Body of pancreas (tissue), 4 donors: Measurements from ENCODE around the gene PDLIM4.

Source experiments
- POLR2A ChIP-seq, 3 donors: fragments of 450-650 bp; IDR thresholded peaks; one replicate each; pipeline ENCODE4 v1.6.1; 2016; ENCODE audit warnings: antibody characterized with exemption in 3 of 3, mild to moderate bottlenecking in 2 of 3
- TF ChIP-seq, protein P1 (sequence below), 7 experiments: fragments of 450-650 bp in 4 of 7; fragments of 200-600 bp in 3 of 7; sonication (generic) in 3 of 7; IDR thresholded peaks; one replicate each; pipeline ENCODE4 v1.5.1; 2016 to 2019; ENCODE audit warnings: antibody characterized with exemption in 7 of 7

DNA sequence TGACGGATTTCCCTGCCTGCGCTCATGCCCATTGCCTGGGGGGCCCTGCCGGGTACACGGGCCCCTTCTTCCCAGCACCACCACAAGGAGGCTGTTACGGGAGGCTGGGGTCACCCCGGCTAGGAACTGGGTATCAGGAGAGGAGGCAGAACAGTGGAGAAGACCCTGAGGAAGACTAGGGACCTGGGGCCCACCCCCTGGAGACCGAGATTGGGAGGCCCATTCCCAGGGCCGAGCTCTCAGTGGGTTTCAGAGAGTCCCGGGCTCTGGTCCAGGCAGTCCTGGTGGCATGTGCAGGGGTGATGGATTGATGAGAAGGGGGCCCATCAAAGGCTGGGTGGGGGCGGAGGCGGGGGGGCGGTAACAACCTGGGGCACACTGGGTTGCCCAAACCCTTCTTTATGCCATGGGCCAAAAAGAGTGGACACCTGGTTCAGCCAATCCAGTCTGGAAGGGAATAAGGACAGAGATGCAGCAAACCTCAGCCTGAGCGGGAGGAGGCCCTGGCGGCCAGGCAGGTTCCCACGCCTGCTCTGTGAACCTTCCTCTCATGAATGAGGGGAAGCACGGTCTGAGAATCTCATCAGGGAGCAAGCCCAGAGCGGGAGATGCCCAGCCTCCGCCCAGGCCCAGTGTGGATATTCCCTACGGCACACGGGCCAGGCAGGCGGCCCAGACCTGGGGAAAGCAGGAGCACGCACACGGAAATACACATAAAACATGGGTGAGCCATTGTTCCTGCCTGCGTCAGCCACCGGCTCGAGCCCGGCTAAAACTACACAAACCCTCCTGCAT is 29.1 kb upstream of the PDLIM4 start:
- TF ChIP-seq POLR2A (IDR thresholded peaks at IDR 0.05): no peak
- TF ChIP-seq, protein P1, sequence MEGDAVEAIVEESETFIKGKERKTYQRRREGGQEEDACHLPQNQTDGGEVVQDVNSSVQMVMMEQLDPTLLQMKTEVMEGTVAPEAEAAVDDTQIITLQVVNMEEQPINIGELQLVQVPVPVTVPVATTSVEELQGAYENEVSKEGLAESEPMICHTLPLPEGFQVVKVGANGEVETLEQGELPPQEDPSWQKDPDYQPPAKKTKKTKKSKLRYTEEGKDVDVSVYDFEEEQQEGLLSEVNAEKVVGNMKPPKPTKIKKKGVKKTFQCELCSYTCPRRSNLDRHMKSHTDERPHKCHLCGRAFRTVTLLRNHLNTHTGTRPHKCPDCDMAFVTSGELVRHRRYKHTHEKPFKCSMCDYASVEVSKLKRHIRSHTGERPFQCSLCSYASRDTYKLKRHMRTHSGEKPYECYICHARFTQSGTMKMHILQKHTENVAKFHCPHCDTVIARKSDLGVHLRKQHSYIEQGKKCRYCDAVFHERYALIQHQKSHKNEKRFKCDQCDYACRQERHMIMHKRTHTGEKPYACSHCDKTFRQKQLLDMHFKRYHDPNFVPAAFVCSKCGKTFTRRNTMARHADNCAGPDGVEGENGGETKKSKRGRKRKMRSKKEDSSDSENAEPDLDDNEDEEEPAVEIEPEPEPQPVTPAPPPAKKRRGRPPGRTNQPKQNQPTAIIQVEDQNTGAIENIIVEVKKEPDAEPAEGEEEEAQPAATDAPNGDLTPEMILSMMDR (IDR thresholded peaks at IDR 0.05): no peak
